Skeletal muscle tissue (tissue), 4 donors: ENCODE data around the gene DRAXIN. TPM values are rescaled to one million over a fixed set of nuclear protein-coding genes. Genes with fewer than 3 reads are reported as not detected.

Experiments
- H3K27ac ChIP-seq: one replicate; pipeline ENCODE4 v1.7.0; 2013; ENCODE audit warnings: mild to moderate bottlenecking, low read depth, low read length, inconsistent platforms
- H3K27me3 ChIP-seq, 3 donors: one replicate each; pipeline ENCODE4 v1.7.0; 2013; ENCODE audit warnings: low read length in 3 of 3; ENCODE audit not compliant: control insufficient read depth in 3 of 3, insufficient read depth in 3 of 3
- H3K36me3 ChIP-seq, 3 donors: one replicate each; pipeline ENCODE4 v1.7.0; 2013; ENCODE audit warnings: low read length in 3 of 3; ENCODE audit not compliant: control insufficient read depth in 3 of 3, insufficient read depth in 3 of 3
- H3K4me1 ChIP-seq, 3 donors: one replicate each; pipeline ENCODE4 v1.7.0; 2013; ENCODE audit warnings: low read length in 3 of 3, mild to moderate bottlenecking in 3 of 3; ENCODE audit not compliant: control insufficient read depth in 3 of 3, insufficient read depth in 3 of 3
- H3K4me3 ChIP-seq, 3 donors: one replicate each; pipeline ENCODE4 v1.7.0; 2013; ENCODE audit warnings: low read length in 3 of 3
- H3K9ac ChIP-seq, 3 donors: one replicate each; pipeline ENCODE4 v1.7.0; 2013; ENCODE audit warnings: low read length in 3 of 3, mild to moderate bottlenecking in 3 of 3, moderate library complexity in 2 of 3, low read depth in 1 of 3
- H3K9me3 ChIP-seq, 3 donors: one replicate each; pipeline ENCODE4 v1.7.0; 2013; ENCODE audit warnings: low read length in 3 of 3; ENCODE audit not compliant: control insufficient read depth in 3 of 3
- total RNA-seq: library from RNA; depleted of rRNA; stranded (reverse); fragments of >200 nt; gene quantifications from one replicate; pipeline ENCODE4 v1.2.3, GENCODE V29; 2014
- donor health status: Osteomylitis.

DRAXIN gene
- total RNA-seq, 1 donor from 2014 or later, result not detected

DNA sequence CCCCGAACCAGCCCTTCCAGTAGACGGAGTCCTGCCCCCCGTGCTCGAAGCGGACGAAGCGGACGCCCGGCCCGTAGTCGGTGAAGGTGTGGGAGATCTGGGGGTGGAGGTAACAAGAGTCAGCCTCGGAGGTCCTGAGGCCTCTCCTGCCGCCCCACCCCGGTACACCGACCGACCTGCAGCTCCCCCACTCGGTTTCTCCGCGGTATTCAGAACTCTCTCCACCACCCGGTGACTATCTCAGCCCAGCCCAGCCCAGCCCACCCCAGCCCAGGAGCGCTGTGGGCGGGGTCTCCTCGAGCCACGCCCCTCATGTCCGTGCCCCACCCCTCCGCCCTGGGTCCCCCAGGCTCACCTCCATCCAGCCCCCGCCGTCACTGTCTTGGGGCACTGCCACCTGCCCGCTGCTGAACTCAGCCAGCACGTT is 42.8 kb upstream of the DRAXIN start:
- H3K36me3 ChIP-seq, result no peaks in the 10 kb centered on the region
- H3K4me3 ChIP-seq, result peak overlapping the region in 1 of 3 donors; percentile 29
- H3K27me3 ChIP-seq, result peaks cover 14 to 41% (median 34%) of the 10 kb centered on the region in 3 donors
- peak overlapping the region in 1 of 3 donors; percentile 32 for H3K9ac ChIP-seq
- H3K27ac ChIP-seq, result no peak overlapping the region
- no peaks in the 10 kb centered on the region for H3K9me3 ChIP-seq
- H3K4me1 ChIP-seq, result peaks cover 12 to 27% (median 20%) of the 10 kb centered on the region in 3 donors

GRCh38 chr1:11649237-11649623 is 42.3 kb upstream of the DRAXIN start:
- Histone ChIP-seq H3K9me3 (no peaks in the 10 kb centered on the region), H3K27me3 (peaks cover 14 to 41% (median 34%) of the 10 kb centered on the region in 3 donors), H3K9ac (no peak overlapping the region), H3K36me3 (no peaks in the 10 kb centered on the region), H3K4me3 (no peak overlapping the region), H3K27ac (no peak overlapping the region), H3K4me1 (peaks cover 12 to 27% (median 20%) of the 10 kb centered on the region in 3 donors)

GRCh38 chr1:11649624-11650330 is 41.7 kb upstream of the DRAXIN start:
- Histone ChIP-seq H3K9ac (no peak overlapping the region), H3K27me3 (peaks cover 14 to 41% (median 34%) of the 10 kb centered on the region in 3 donors), H3K4me3 (no peak overlapping the region), H3K36me3 (no peaks in the 10 kb centered on the region), H3K27ac (no peak overlapping the region), H3K9me3 (no peaks in the 10 kb centered on the region), H3K4me1 (peaks cover 12 to 27% (median 20%) of the 10 kb centered on the region in 3 donors)

- no peaks in the 10 kb centered on the region for H3K9me3 ChIP-seq
- H3K27ac ChIP-seq, result no peak overlapping the region
- no peak overlapping the region for H3K4me3 ChIP-seq
- H3K4me1 ChIP-seq, result peaks cover 16 to 33% (median 24%) of the 10 kb centered on the region in 3 donors
- H3K27me3 ChIP-seq, result peaks cover 14 to 41% (median 34%) of the 10 kb centered on the region in 3 donors
- H3K36me3 ChIP-seq, result no peaks in the 10 kb centered on the region
- H3K9ac ChIP-seq, result no peak overlapping the region
Observed at GRCh38 chr1:11650331-11650991, 41.0 kb upstream of the DRAXIN start.

DNA sequence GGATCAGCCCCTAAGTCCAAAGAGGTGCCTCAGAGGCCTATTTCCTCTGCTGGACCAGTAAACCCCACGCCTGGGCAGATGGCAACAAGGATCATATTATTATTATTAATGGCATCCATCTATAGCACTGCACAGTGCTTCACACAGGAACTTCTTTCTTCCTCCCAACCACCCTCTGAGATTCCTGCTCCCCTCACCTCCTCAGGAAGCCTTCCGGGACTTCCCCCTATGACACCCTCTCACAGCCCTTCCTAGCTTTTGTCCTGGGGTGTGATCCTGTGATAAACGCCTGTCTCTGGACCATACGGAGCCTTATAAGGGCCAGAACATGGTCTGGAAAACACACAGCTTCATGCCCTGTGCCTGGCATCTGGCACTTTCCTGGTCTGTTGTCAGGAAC is 40.5 kb upstream of the DRAXIN start:
- H3K4me3 ChIP-seq, result no peak overlapping the region
- H3K27ac ChIP-seq, result no peak overlapping the region
- no peak overlapping the region for H3K9ac ChIP-seq
- no peaks in the 10 kb centered on the region for H3K9me3 ChIP-seq
- no peaks in the 10 kb centered on the region for H3K36me3 ChIP-seq
- H3K4me1 ChIP-seq, result peaks cover 17 to 38% (median 26%) of the 10 kb centered on the region in 3 donors
- H3K27me3 ChIP-seq, result peaks cover 14 to 40% (median 34%) of the 10 kb centered on the region in 3 donors

DNA sequence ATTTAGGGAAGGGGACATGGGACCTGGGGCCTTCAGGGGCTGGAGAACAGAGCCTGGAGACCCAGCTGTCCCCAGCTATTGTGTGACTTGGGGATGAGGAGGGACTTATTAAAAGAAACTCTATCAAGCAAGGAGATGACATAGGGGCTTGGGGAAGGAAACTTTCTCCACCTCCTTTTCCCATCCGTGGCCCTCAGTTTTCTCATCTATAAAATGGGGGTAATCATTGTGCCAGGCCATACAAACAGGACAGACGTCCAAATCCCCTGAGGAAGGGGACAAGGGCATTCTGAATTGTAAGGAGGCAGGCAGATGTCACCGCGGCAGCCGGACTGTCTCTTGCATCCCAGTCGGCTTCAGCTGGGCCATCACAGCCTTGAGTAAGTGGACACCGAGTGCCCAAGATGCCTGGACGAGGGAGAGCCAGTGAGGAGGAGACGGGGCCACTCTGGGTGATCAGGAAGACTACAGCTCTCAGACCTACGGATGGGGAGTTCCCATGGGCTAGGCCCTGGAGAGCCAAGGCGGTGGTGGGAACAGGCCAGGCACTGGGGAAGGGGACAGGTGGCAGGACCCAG is 39.2 kb upstream of the DRAXIN start:
- Histone ChIP-seq H3K4me1 (peaks cover 17 to 38% (median 26%) of the 10 kb centered on the region in 3 donors), H3K9me3 (no peaks in the 10 kb centered on the region), H3K27me3 (peaks cover 14 to 32% (median 25%) of the 10 kb centered on the region in 3 donors), H3K9ac (no peak overlapping the region), H3K36me3 (peaks cover 0 to 2% (median 0%) of the 10 kb centered on the region in 3 donors), H3K27ac (no peak overlapping the region), H3K4me3 (no peak overlapping the region)

DNA sequence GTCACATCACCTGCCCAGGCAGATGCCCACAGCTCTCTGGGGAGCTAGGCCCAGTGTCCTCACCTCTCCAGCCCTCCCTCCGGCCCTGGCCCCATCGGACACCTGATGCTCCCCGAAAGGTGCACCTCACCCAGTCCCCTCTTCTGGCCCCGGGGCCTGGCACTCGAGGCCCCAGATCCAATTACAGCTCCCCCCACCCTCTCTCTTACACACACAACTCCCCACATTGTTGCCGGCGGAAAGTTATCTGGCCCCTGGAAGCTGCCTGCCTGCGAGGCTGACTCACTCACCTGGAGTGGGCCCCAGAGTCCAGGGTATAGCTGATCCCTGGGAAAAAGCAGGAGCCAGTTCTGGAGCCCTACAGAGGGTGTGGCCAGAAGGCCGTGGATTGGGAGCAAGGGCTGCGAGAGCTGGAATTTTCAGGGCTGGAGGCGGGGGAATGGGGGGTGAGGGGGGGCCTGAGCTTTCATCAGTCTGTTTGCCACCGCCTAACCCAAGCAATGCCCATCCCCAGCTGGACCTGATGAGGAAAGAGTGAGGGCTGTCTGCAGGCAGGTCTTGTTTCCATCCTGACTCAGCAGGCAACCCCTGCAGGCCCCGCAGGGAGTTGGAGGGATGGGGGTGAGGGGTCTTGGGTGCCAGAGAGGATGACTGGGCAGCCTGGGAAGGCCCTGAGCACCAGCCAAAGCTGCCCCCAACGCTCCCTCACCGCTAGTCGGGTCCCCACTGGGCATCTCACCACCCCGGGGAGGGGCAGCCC is 38.2 kb upstream of the DRAXIN start:
- Histone ChIP-seq H3K9ac (no peak overlapping the region), H3K27me3 (peaks cover 14 to 22% (median 21%) of the 10 kb centered on the region in 3 donors), H3K9me3 (no peaks in the 10 kb centered on the region), H3K4me1 (peaks cover 16 to 31% (median 19%) of the 10 kb centered on the region in 3 donors), H3K27ac (no peak overlapping the region), H3K4me3 (no peak overlapping the region), H3K36me3 (peaks cover 0 to 2% (median 0%) of the 10 kb centered on the region in 3 donors)

DNA sequence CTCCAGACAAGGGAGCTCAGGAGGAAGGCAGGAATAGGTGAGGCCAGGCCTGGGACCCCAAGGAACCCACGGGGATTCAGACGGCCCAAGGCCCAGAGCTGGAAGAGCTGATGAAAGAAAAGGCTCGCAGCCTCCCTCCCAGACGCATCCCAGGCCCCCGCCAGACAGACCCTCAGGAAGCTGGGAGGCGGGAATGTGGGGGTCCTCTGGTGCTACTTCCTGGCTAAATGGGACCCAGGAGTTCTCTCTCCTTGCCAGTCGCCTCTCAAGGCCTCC is 37.7 kb upstream of the DRAXIN start:
- H3K9me3 ChIP-seq, result no peaks in the 10 kb centered on the region
- peaks cover 14 to 26% (median 14%) of the 10 kb centered on the region in 3 donors for H3K4me1 ChIP-seq
- no peak overlapping the region for H3K27ac ChIP-seq
- H3K9ac ChIP-seq, result no peak overlapping the region
- peaks cover 1 to 2% (median 2%) of the 10 kb centered on the region in 3 donors for H3K36me3 ChIP-seq
- no peak overlapping the region for H3K4me3 ChIP-seq
- peaks cover 14 to 17% (median 17%) of the 10 kb centered on the region in 3 donors for H3K27me3 ChIP-seq

DNA sequence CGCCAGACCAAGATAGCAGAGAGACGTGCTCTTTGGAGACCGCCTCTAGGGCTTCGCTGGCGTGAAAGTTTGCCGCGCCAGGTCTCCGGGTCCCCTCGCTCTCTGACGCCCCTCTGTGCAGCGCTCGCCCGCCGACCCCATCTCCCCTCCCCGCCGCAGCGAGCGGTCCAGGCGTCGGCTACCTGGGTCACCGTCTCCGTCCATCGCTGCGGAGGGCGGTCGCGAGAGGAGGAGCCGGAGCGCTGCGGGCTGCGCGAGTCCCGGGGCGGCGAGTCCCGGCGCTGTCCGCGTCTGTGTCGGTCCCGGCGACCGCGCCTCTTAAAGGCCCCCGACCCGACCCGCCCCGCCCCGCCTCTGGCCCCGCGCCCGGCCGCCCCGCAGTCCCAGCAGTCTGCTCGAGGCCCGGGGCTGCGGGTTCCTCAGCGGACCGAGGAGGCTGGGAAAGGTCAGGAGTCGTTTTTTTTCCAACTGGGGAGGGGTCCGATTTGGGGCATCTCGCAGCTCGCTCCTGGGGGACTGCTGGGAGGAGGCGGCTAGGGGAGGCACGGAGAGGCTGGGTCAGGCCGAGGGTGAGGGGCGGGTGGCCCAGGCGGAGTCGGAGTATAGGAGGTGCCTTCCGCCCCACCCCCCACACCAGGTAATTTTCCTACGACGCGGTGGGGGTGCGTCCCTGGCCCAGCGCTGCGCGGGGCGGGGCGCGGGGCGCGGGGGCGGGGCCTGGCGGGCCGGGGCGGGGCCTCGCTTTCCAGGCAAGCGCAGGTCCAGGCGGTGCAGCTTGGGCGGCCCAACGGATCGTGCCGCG is 37.2 kb upstream of the DRAXIN start, which contains the start of the genes FBXO2 and FBXO44:
TSS of gene FBXO2 (minus strand) at position 293 of the 802 bp plus-strand sequence. CDS start at position 204, 89 bp downstream.
TSS of gene FBXO44 (plus strand) at position 741 of the 802 bp plus-strand sequence. CDS start 959 bp downstream, outside the sequence.
- Histone ChIP-seq H3K27ac (no peak within 1 kb of the TSS), H3K9me3 (no peaks in the 10 kb centered on the region), H3K9ac (peak within 1 kb of the TSS; percentile 59 to 78 (median 75)), H3K27me3 (peaks cover 12 to 17% (median 15%) of the 10 kb centered on the region in 3 donors), H3K36me3 (peaks cover 2 to 3% (median 2%) of the 10 kb centered on the region in 3 donors), H3K4me1 (peaks cover 14 to 24% (median 14%) of the 10 kb centered on the region in 3 donors), H3K4me3 (peak within 1 kb of the TSS; percentile 59 to 72 (median 67))
